ENCODE results near the gene DIPK1A.

GRCh38 chr1:92995441-92996430 is 34.5 kb upstream of the DIPK1A start:
- TF ChIP-seq TAF1 (IDR thresholded peaks at IDR 0.05; ENCODE audit: low read depth, low read length), result no peak
- TF ChIP-seq POLR2A (IDR thresholded peaks at IDR 0.05; ENCODE audit: low read depth, low read length), result no peak
- no peak for TF ChIP-seq POLR2AphosphoS5 (IDR thresholded peaks at IDR 0.05; ENCODE audit: low read depth, low read length)
- no peak for TF ChIP-seq POU2F2 (IDR thresholded peaks at IDR 0.05; ENCODE audit: low read depth, low read length)
- no peak for TF ChIP-seq SPI1 (IDR thresholded peaks at IDR 0.05; ENCODE audit: low read depth, low read length)
- TF ChIP-seq PAX5 (IDR thresholded peaks at IDR 0.05; ENCODE audit: insufficient read depth, low read length, severe bottlenecking), result no peak
